ENCODE measurements around the gene UBASH3B.
"Not testable (repeated sequence)": the region's sequence is repeated elsewhere in the genome, so short reads cannot be mapped to it uniquely, and the experiment has no call there.

Gene UBASH3B, protein sequence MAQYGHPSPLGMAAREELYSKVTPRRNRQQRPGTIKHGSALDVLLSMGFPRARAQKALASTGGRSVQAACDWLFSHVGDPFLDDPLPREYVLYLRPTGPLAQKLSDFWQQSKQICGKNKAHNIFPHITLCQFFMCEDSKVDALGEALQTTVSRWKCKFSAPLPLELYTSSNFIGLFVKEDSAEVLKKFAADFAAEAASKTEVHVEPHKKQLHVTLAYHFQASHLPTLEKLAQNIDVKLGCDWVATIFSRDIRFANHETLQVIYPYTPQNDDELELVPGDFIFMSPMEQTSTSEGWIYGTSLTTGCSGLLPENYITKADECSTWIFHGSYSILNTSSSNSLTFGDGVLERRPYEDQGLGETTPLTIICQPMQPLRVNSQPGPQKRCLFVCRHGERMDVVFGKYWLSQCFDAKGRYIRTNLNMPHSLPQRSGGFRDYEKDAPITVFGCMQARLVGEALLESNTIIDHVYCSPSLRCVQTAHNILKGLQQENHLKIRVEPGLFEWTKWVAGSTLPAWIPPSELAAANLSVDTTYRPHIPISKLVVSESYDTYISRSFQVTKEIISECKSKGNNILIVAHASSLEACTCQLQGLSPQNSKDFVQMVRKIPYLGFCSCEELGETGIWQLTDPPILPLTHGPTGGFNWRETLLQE

DNA sequence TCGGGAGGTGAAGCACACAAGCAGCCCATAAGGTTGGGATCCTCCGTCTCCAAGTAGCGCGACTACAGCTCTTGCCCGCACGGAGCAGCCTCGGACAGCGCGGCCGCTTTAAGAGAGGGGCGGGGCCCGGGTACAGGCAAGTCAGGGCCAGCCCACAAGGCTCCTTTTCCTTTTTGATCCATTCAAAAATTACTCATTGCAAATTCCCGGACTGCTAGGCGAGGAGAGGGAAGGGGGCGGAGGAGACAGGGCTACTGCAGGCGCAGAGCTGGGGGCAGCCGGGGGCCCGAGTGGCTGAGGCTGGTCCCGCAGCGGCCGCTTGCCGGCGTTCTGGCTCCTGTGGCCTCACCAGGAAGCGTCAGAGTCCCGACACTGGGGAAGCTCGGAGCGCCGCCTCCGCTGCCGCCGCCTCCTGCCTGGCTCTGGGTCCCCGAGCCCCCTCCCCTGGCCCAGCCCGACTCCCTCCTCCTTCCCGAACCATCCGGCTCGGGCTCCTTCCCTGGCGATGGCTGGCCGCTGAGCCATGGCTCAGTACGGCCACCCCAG lies at the start of gene UBASH3B:
UBASH3B (plus strand) TSS at position 196 of the 546 bp plus-strand sequence; CDS start at position 524, 328 bp downstream.
- DNase-seq: peak; percentile 84

DNA sequence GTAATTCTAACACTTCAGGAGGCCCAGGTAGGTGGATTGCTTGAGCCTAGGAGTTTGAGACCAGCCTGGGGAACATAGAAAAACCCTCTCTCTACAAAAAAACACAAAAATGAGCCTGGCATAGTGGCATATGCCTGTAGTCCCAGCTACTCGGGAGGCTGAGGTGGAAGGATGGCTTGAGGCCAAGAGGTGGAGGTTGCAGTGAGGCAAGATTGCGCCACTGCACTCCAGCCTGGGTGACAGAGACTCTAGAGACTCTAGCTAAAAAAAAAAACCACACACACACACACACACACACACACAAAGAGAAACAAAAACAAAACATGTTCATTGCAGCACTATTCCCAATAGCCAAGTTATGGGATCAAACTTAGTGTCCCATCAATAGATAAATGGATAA lies 48.4 kb upstream of the UBASH3B start:
- DNase-seq: not testable (repeated sequence)

DNA sequence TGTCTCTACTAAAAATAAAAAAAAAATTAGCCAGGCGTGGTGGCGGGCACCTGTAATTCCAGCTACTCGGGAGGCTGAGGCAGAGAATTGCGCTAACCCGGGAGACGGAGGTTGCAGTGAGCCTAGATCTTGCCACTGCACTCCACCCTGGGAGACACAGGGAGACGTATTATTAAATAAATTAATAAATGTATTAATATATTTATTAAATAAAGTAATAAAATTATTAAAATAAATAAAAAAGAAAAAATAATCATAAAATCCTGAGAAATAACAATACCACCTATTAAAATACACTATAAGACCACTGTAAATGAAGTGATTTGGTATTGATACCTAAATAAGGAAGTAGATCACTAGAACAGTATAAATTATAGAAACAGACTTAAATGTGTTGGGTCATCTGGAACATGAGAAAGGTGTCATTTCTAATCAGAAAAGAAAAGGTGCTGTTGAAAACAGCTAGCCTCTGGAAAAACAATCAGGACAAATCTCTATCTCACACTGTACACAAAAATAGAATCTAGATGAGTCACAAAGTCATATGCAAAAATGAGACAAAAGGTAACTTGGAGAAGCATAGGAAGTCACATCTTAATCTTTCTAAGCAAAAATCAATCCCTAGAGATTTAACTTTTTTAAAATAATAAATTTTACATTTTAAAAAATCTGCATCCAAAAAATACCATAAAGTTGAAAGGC lies 43.2 kb upstream of the UBASH3B start:
- no peak for DNase-seq

DNA sequence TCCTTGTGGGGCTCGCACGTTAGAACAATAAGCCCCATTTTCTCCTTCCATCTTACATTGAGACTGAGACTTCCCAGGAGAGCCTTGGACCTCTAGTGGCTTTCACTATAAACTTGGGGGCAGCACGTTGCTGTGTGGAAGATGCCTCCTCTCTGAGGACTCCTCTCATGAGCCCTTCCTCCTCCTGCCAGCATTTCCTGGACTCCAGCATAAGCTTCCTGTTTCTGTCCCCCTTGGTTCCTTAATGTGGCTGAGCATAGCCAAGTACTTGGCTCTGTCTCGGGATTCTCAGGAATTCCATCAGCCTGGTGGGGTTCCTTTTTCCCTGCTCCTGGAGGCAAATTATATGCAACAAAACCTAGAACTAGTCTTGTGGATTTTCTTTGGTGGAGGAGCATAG lies 38.8 kb upstream of the UBASH3B start:
- DNase-seq: no peak

DNA sequence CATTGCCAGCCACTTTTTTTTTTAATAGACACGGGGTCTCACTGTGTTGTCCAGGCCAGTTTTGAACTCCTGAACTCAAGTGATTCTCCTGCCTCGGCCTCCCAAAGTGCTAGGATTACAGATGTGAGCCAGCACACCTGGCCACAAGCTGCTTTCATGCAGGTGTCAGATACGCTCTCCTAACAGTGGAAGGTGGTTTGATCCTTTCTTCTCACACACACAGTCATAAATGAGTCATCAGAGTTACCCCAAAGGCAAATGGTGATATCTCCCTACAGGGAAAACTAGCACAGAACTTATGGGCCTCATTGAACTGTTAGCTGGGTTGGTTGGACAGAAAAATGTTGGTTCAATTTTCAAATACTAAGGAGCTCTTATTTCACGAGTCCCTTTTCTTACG lies 38.2 kb upstream of the UBASH3B start:
- DNase-seq: no peak

DNA sequence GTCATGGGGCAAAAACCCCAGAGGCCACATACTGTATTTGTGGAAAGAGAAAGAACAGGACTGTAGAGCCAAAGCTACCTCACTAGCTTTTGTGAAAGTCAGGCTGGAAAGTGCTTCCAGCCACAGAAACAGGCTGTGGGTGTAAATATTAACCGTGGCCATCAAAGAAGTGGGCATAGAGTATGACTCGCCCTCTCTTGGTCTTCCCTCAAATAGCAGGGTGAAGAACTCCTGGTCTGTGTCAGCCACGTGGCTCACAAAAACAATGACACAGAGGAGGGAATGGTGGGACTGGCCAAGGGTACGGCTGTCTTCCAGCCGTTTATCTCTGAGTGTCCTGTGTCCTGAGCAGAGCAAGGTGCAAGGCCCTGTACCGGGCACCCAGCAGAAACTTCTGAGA lies 37.6 kb upstream of the UBASH3B start:
- DNase-seq: no peak

DNA sequence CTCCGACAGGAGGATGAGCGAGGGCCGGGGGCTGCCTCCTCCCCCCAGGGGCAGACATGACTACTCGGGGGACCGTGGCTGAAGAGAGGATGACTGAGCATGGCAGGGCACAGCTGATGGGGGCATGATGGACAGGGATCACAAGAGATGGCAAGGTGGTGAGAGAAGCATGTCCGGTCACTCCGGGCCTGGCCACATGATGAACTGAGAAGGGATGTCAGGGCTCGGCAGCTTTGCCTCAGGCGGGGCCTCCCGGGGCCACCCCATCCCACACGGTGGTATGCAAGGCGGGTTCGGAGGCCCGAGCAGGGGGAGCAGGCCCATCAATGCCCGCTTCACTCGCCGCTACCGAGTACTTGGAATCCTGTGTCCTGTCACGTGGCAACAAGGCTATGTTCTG lies 36.6 kb upstream of the UBASH3B start:
- DNase-seq: no peak

DNA sequence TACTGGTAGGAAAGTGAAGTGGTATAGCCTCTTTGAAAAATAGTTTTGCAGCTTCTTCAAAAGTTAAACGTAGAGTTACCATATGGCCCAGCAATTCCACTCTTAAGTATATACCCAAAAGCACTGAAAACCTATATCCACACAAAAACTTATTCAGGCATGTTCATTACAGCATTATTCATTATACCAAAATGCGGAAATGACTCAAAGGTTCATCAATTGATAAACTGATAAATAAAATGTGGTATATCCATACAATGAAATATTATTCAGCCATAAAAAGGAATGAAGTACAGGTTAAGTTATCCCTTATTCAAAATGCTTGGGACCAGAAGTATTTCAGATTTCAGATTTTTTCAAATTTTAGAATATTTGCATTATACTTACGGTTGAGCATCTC lies 35.8 kb upstream of the UBASH3B start:
- no peak for DNase-seq

DNA sequence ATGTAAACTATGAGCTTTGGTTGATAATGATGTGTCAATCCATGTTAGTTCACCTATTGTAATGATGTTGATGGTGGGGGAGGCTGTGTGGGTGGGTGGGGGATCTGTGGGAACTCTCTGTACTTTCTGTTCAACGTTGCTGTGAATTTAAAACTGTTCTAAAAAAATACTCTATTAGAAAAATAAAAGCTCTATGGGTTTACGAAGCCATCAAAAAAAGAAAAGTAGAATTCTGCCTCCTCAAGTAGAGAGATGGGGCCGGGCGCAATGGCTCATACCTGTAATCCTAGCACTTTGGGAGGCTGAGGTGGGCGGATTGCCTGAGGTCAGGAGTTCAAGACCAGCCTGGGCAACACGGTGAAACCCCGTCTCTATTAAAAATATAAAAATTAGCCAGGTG lies 30.0 kb upstream of the UBASH3B start:
- not testable (repeated sequence) for DNase-seq

DNA sequence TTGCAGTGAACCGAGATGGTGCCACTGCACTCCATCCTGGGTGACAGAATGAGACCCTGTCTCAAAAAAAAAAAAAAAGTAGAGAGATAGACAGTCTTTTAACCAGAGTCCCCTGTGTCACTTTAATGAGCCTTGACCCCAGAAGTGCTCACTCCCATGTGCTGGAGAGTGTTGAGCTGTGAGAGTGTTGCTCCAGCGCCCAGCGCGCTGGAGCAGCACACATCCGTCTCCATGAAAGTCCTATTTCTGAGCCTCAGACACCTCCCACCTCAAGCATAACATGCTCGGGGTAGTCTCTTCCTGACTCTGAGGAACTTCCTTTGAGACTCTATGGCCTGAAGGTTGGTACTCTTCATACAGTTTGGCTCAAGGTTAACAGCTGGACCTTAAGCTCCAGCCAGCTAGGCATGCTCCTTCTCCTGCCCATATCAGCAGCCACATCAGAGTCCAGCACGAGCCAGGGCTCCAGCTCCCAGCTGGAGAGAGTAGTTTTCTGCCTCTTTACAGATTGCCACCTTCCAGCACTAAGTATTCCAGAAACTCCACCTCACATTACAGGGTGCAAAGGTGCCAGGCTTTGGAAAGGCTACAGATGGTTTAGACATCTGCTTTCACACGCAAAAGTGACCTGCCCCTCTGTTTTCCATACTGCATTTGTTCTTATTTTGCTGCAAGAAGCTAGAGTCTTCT lies 29.4 kb upstream of the UBASH3B start:
- no peak for DNase-seq

DNA sequence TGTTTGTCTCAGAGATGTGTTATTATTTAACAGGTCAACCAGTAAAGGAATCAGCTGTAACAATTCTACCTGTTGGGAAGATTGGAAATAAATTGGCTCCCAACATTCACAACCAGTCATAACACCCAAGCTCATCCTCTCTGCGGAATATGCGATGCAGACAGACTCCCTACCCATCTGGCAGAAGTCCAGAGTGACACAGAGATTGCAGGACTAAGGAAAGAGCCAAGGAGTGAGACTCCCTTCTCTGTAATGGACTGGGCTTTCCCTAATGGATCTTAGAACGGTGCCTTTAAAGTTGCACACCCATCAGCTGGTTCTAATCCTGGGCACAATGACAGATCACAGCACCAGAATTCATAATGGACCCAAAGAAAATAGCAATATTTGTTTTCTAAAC lies 27.8 kb upstream of the UBASH3B start:
- DNase-seq: no peak

DNA sequence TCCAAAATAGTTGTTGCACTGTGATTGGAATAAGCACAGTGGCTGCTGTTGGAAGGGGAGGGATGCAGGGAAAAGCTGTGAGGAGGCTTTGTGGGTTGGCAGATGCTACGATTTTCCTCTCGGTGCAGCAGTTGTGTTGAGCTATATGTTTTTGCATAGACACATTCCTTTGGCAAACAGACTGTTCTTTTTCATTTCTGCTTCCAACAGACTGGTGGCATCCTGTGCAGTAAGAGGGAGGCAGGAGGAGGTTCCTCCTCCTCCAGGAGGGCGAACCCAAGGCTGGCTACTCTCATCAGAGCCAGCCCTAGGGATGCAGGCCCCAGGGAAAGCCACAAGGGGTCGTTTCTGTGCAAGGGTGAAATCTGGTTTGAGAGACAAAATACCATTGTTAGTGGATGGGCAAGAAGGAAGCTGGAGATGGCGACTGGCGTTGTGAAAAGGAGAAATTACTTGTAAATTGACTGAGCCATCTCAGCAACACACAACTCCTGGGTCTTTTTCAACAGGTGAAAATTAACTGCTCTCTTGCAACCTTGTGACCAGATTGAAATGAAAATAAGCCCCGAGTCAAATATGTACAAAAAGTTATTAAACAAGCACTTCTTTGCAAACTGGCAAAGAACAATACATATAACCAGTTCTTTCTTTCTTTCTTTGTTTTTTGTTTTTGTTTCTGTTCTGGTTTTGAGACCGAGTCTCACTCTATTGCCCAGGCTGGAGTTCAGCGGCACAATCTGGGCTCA lies 26.5 kb upstream of the UBASH3B start:
- DNase-seq: peak; percentile 76

DNA sequence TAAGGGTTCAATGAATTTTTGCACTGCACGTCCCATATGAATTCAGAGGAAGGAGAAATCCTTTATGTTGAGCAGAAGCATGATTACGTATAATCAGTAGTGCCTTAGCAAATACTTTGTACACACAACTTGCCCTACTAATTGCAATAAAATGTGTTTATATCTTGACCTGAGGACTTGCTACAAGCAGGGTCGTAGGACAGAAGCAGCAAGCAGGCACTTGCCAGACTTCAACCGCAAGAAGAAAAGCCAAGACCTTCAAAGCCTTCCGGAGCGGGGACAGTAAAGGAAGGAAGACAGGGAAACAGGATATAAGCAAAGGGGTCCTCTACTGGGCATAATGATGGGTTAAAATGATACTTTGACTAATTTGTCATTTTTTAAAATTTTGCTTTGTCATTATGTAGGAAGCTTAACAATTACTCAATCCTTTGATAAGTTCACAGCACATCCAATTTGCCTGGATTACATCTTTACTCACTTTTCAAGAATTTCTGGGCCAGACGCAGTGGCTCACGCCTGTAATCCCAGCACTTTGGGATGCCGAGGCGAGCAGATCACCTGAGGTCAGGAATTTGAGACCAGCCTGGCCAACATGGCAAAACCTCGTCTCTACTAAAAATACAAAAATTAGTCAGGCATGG lies 23.2 kb upstream of the UBASH3B start:
- no peak for DNase-seq

DNA sequence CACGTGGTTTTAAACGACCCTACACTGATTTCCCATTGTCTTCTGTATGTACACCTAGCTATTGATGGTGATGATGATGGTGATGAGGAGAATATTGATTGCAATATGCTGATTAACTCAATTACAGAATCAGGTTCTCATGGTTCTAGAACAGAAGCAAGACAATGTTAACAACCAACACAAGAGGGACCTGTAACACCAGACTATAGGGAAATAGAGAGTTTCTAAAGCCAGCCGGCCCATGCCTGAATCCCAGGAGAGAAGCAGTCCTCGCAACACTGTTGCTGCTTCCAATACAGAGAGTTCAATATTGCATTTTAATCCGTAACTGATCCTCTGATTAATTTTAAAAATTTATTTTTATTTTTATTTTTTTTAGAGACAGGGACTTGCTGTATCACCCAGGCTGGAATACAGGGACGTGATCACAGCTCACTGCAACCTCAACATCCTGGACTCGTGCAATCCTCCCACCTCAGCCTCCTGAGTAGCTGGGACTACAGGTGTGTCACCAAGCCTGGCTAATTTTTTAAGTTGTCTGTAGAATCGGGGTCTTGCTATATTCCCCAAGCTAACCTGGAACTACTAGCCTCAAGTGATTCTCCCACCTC lies 22.2 kb upstream of the UBASH3B start:
- DNase-seq: no peak

DNA sequence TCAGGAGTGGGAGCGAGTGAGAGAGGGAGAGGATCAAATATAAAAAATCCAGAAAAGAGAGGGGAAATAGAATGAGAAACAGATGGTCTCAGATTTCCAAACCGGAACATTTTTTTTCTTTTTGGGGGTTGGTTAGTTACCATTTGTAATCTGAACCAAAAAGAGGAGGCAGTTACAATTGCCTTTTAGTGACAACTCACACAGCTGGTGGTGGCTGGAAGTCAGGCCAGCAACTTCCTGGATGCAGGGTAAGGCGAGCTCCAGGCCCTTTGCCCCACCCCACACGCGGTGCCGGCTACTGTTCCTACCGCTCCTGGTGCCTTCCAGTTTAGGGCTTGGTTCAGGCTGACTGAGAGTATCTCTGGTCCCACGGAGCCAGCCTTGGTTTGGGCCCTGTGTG lies 21.0 kb upstream of the UBASH3B start:
- DNase-seq: peak; percentile 46

DNA sequence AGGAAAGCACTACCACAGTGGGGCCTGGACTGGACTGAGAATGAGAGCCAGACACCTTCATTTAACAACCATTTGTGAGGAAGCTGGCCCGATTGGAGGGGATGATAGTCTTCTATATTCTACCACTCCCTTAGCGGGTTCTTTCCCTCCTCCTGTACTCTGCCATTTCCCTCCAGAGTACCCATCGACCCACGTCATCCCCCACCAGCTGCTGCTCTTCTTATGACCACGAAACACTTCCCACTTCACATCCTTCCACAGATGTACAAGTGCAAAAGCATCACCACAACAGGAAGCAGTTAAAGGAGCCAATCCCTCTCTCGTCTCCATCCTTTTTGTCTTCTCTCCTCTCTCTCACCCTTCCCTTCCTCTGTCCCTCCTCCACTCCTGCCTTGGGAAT lies 18.0 kb upstream of the UBASH3B start:
- no peak for DNase-seq

DNA sequence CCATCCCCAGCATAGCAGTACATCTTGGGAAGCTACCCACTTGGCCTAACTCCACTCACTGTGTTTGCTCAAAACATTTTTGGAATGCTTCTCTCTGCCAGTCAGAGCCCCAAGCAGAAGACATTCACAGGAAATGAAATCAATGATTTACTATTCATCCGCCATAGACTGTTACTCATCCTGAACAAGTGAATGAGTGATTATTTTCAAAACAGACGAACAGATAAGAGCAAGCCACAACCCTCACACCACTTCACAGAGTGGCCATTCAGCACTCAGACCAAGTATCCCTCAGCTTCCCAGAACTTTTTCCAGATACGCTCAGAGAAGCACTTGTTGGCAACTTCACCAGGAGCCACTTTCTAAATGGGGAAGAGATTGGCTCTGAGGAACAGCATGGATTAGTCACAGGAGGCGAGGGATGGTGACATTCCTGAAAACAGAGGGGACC lies 13.0 kb upstream of the UBASH3B start:
- no peak for DNase-seq

DNA sequence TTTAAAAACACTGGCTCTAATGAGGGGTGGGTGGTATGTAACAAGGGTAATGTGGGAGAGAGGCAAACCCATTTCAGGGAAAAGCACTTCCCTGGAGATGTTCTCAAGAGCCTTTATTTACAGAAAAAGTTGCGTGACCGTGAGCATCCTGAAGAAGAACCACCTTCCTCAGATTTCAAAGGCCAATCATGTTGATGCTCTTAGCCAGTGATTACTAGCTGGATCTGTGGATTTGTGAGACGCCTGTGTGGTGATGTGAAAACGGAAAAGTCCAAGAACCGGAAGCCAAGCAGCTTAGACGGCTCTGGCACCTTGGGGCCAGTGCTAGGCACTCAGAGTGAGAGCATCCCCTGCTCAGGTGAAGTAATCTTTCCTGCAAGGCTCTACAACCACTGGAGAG lies 12.6 kb upstream of the UBASH3B start:
- no peak for DNase-seq

DNA sequence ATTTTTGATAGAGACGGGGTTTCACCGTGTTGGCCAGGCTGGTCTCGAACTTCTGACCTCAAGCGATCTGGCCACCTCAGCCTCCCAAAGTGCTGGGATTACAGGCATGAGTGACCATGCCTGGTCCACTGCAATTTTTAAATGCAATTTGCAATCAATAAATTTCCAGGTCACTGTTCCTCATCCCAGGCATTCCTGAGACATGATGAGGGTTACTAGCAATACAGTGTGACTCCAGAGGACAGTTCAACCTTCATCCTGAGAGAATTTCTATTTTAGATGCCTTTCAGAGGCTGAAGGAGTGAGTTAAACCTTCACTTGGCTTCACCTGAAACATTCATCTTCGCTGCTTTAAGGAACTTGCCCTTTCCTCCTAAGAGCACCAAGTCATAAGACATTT lies 9.7 kb upstream of the UBASH3B start:
- DNase-seq: no peak

DNA sequence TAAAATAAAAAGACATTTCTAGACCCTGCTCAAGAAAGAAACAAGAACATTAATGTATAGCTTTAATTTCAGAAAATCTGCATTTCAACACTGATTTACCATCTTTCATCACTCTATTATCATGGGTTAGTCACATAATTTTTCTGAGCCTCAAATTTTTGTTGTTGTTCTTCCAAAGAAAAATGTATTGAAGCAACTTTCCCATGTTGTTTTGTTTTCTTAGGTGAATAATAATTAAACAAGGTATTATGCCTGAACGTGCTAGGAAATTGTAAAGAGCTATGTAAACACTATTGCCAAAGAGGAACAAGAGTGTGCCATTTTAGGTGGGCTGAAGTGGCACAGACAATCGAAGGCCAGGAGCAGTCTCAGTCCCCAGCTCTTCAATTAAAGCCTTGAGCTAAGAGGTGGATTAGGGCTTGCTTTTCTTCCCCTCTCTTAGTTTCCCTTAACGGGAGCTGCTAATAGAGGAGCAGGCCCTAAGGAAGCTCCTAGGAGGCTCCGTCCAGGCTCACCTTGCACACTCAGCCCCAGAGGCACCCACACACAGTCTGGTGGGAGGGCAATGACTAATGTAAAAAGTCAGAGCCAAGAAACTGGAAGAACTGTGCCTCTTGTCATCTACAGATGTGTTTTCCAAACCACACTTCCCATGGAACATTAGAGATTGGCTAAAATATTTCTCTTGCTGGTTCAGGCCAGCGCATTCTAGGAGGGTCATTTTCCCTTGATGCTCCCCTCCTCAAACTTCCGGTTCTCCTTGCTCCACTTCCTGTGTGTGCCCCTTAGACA lies 8.8 kb upstream of the UBASH3B start:
- no peak for DNase-seq
